T follicular helper cell (primary cell): ENCODE results near the gene MRPS22.
A peak's percentile ranks its signal among the peaks of the same experiment; 100 is the strongest.

Experiments used
- DNase-seq: peaks from one replicate; pipeline ENCODE4 v3.0.0-alpha.2; 2020; ENCODE audit warnings: low read depth
- total RNA-seq, 2 experiments: gene quantifications; one replicate each; lab custom pipeline; 2026; lab: John Stamatoyannopoulos, UW

Gene MRPS22
- total RNA-seq = 53.9 to 83.7 reads per million in 2 experiments

GRCh38 chr3:139343895-139344856, at the start of gene MRPS22:
Gene MRPS22, plus strand, starts transcription at chr3:139344020. Its CDS starts 7 bp downstream, at chr3:139344027.
- DNase-seq = peak; percentile 75

GRCh38 chr3:139295040-139295439, 48.8 kb upstream of the MRPS22 start:
- no peak for DNase-seq

GRCh38 chr3:139296141-139296718, 47.6 kb upstream of the MRPS22 start:
- DNase-seq = no peak

GRCh38 chr3:139297588-139298311, 46.1 kb upstream of the MRPS22 start:
- DNase-seq = no peak

GRCh38 chr3:139299261-139300132, 44.3 kb upstream of the MRPS22 start:
- no peak for DNase-seq

- no peak for DNase-seq
Measured at GRCh38 chr3:139300416-139300815, 43.4 kb upstream of the MRPS22 start.

GRCh38 chr3:139301183-139301582, 42.6 kb upstream of the MRPS22 start:
- no peak for DNase-seq

- no peak for DNase-seq
Measured at GRCh38 chr3:139301654-139302053, 42.2 kb upstream of the MRPS22 start.

- no peak for DNase-seq
Measured at GRCh38 chr3:139302084-139302800, 41.6 kb upstream of the MRPS22 start.

GRCh38 chr3:139302801-139303113, 41.1 kb upstream of the MRPS22 start:
- no peak for DNase-seq

- DNase-seq = no peak
Measured at GRCh38 chr3:139303216-139303615, 40.6 kb upstream of the MRPS22 start.

GRCh38 chr3:139304383-139304782, 39.4 kb upstream of the MRPS22 start:
- DNase-seq = no peak

- DNase-seq = no peak
Measured at GRCh38 chr3:139306078-139306477, 37.7 kb upstream of the MRPS22 start.

GRCh38 chr3:139307072-139307491, 36.7 kb upstream of the MRPS22 start:
- DNase-seq = no peak

GRCh38 chr3:139307601-139308555, 35.9 kb upstream of the MRPS22 start:
- DNase-seq = no peak

- DNase-seq = no peak
Measured at GRCh38 chr3:139308560-139308959, 35.3 kb upstream of the MRPS22 start.

GRCh38 chr3:139309061-139309591, 34.7 kb upstream of the MRPS22 start:
- DNase-seq = no peak

GRCh38 chr3:139309880-139310279, 33.9 kb upstream of the MRPS22 start:
- DNase-seq = no peak

GRCh38 chr3:139310474-139310933, 33.3 kb upstream of the MRPS22 start:
- DNase-seq = no peak
